ENCODE data around the gene KLHDC7B. TPM values are rescaled to one million over a fixed set of nuclear protein-coding genes. Genes with fewer than 3 reads are reported as not detected.
"Not testable (repeated sequence)": the region's sequence is repeated elsewhere in the genome, so short reads cannot be mapped to it uniquely, and the experiment has no call there.

KLHDC7B gene
- total RNA-seq, 1 donor from 2014 or later, result 5.2 TPM

- DNase-seq, result peak; percentile 78
- peak overlapping the region; percentile 99 for H3K27ac Mint-ChIP-seq
- H3K9me3 Mint-ChIP-seq, result no peaks in the 10 kb centered on the region
- ChIA-PET POLR2A (interaction anchor here (0.7 to 13.6 kb wide), 13 partner anchors 14 to 341 kb away, joined by 3 to 946 read pairs (median 5); partner anchors contain the start of genes ADM2, CHKB, KLHDC7B and LMF2), CTCF (interaction anchor here (0.7 to 1.4 kb wide), 4 partner anchors 9 to 31 kb away, joined by 3 to 4 read pairs (median 3); partner anchors contain the start of gene SYCE3)
- H3K36me3 Mint-ChIP-seq (ENCODE audit: low read depth), result peaks cover 12% of the 10 kb centered on the region
- peak; percentile 43 for ATAC-seq (ENCODE audit: low read depth)
- intact Hi-C loops (cut with micrococcal nuclease), result loop anchor here (1.0 to 2.0 kb wide), 6 partner anchors 8 to 341 kb away; partner anchors contain the start of genes CHKB, SBF1 and SYCE3
- TF ChIP-seq CTCF (IDR thresholded peaks at IDR 0.05), result no peak
- H3K27me3 Mint-ChIP-seq, result no peaks in the 10 kb centered on the region
- H3K4me3 Mint-ChIP-seq, result peak overlapping the region; percentile 92
- peaks cover 59% of the 10 kb centered on the region for H3K4me1 Mint-ChIP-seq
Observed at GRCh38 chr22:50531546-50531961, 14.1 kb upstream of the KLHDC7B start.

DNA sequence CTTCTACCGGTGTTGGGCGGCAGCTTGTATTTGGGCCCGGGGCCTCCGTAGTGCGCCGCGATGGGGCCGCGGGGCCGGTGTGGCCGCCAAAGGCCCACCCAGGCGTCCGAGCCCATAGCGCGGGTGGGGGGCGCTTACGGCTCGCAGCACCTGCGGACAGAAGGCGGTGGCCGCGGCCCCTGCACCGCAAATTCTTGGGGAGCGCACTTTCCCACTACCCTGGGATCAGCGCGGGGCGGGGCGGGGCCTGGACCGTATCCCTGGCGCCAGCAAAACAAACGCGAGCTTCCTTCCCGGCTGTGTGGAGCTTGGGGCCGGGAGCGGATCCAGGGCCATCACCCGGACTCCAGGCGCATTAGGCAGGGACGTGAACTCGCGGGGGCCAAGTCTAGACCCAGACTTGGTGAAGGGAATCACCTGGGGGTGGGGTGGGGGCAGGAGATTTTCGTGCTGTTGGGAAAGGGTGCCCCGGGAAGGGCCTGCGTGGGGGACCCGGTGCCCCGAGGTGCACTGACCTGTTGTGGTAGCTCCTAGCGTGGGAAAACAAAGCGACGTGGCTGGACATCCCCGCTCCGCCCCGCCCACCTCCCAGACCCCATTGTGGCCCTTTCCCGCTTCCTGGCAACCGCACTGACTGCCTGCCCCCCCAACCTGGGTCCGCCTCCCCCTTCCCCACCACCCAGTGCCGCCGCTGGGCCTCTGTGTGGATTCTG is 13.6 kb upstream of the KLHDC7B start:
- no peaks in the 10 kb centered on the region for H3K27me3 Mint-ChIP-seq
- H3K4me1 Mint-ChIP-seq, result peaks cover 54% of the 10 kb centered on the region
- no peak for DNase-seq
- peak overlapping the region; percentile 99 for H3K27ac Mint-ChIP-seq
- ChIA-PET POLR2A (interaction anchor here (0.7 to 13.6 kb wide), 12 partner anchors 7 to 341 kb away, joined by 3 to 946 read pairs (median 12); partner anchors contain the start of genes CHKB, KLHDC7B, LMF2 and NCAPH2), CTCF (interaction anchor here (0.7 to 1.4 kb wide), 4 partner anchors 8 to 31 kb away, joined by 3 to 4 read pairs (median 3); partner anchors contain the start of gene SYCE3)
- no peaks in the 10 kb centered on the region for H3K9me3 Mint-ChIP-seq
- peak overlapping the region; percentile 92 for H3K4me3 Mint-ChIP-seq
- peaks cover 10% of the 10 kb centered on the region for H3K36me3 Mint-ChIP-seq (ENCODE audit: low read depth)
- intact Hi-C loops (cut with micrococcal nuclease), result loop anchor here (1.0 to 2.0 kb wide), 6 partner anchors 7 to 341 kb away; partner anchors contain the start of genes CHKB, SBF1 and SYCE3
- TF ChIP-seq CTCF (IDR thresholded peaks at IDR 0.05), result no peak
- ATAC-seq (ENCODE audit: low read depth), result no peak

DNA sequence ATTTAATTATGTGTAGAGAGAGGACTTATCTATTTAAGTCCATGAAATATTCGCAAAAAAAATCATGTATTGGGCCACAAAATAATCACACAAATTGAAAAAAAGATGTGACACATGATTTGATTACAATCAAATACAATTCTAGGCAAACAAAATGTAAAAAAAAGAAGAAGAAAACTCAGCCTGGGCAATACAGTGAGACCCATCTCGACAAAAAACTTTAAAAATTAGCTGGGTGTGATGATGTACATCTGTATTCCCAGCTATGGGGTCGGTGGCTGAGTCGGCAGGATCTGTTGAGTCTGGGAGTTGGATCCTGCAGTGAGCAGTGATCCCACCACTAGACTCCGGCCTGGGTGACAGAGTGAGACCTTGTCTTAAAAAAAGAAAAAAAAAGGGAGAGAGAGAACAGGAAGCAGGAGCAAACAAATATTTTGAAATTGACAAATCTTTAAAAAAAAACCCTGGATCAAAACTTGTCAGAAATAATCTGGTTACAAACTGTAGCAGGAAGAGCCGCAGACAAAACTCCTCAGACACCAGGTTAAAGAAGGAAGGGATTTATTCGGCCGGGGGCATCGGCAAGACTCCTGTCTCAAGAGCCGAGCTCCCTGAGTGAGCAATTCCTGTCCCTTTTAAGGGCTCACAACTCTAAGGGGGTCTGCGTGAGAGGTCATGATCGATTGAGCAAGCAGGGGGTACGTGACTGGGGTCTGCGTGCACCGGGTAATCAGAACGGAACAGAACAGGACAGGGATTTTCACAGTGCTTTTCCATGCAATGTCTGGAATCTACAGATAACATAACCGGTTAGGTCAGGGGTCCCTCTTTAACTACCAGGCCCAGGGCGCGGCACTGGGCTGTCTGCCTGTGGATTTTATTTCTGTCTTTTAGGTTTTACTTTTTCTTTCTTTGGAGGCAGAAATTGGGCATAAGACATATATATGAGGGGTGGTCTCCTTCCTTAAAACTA is 12.6 kb upstream of the KLHDC7B start:
- Mint-ChIP-seq H3K36me3 (ENCODE audit: low read depth) (peaks cover 7% of the 10 kb centered on the region), H3K9me3 (no peaks in the 10 kb centered on the region), H3K4me3 (peak overlapping the region; percentile 92), H3K27ac (peak overlapping the region; percentile 99), H3K4me1 (peaks cover 53% of the 10 kb centered on the region), H3K27me3 (no peaks in the 10 kb centered on the region)
- TF ChIP-seq CTCF (IDR thresholded peaks at IDR 0.05), result no peak
- ChIA-PET CTCF (interaction anchor here (1.7 kb wide), 1 partner anchor 7 kb away, joined by 6 read pairs; the partner anchor contains the start of gene SCO2), POLR2A (interaction anchor here (0.5 to 13.6 kb wide), 8 partner anchors 8 to 87 kb away, joined by 3 to 946 read pairs (median 33); partner anchors contain the start of genes CHKB, KLHDC7B, LMF2 and NCAPH2)
- intact Hi-C loops (cut with micrococcal nuclease), result no loop called here
- DNase-seq (no peak), ATAC-seq (ENCODE audit: low read depth) (no peak)

DNA sequence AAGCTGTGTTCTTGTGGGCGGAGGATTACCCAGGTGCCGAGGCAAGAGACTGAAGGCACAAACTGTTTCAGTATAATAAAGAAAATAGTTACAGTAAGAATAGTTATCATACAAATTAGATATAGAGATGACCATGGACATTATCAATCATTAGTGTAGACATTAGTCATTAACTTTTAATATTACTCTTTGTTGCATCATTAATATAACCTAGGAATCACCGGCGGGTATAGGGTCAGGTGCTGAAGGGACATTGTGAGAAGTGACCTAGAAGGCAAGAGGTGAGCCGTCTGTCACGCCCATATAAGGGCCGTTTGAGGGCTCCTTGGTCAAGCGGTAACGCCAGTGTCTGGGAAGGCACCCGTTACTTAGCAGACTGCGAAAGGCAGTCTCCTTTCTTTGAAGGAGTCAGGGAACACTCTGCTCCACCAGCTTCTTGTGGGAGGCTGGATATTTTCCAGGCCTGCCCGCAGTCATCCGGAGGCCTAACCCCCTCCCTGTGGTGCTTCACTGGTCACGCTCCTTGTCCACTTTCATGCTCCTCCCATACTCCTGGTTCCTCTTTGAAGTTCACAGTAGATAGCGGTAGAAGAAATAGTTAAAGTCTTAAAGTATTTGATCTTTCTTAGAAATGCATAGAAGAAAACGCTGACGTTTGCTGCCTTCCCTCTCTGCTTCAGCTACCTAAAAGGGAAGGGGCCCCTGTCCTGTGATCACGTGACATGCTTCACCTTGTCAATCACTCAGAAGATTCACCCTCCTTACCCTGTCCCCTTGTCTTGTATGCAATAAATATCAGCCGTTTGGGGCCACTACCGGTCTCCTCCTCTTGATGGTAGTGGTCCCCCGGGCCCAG is 11.6 kb upstream of the KLHDC7B start:
- peaks cover 52% of the 10 kb centered on the region for H3K4me1 Mint-ChIP-seq
- H3K27ac Mint-ChIP-seq, result peak overlapping the region; percentile 99
- ATAC-seq (ENCODE audit: low read depth); H3K36me3 Mint-ChIP-seq (ENCODE audit: low read depth); H3K27me3 Mint-ChIP-seq; H3K9me3 Mint-ChIP-seq; DNase-seq; intact Hi-C loops (cut with micrococcal nuclease): not testable (repeated sequence)
- peak overlapping the region; percentile 66 for H3K4me3 Mint-ChIP-seq
- POLR2A ChIA-PET, result interaction anchor here (0.6 to 13.6 kb wide), 8 partner anchors 9 to 361 kb away, joined by 3 to 946 read pairs (median 24); partner anchors contain the start of genes KLHDC7B, SCO2 and SYCE3
- CTCF ChIA-PET, result interaction anchor here (0.8 to 1.7 kb wide), 2 partner anchors 8 kb away, joined by 3 to 6 read pairs; partner anchors contain the start of gene SCO2
